MM.1S (cell line): ENCODE results near the gene CUL1.

Experiments
- CTCF ChIP-seq: fragments of 300-600 bp; sonication (generic); IDR thresholded peaks from 2 replicates; pipeline ENCODE4 v1.5.1; 2016; ENCODE audit warnings: antibody characterized with exemption, low read length, mixed read lengths
- EZH2phosphoT487 ChIP-seq: fragments of 300-600 bp; sonication (generic); IDR thresholded peaks from 2 replicates; pipeline ENCODE4 v1.6.1; 2018; ENCODE audit warnings: antibody characterized with exemption, low read length

DNA sequence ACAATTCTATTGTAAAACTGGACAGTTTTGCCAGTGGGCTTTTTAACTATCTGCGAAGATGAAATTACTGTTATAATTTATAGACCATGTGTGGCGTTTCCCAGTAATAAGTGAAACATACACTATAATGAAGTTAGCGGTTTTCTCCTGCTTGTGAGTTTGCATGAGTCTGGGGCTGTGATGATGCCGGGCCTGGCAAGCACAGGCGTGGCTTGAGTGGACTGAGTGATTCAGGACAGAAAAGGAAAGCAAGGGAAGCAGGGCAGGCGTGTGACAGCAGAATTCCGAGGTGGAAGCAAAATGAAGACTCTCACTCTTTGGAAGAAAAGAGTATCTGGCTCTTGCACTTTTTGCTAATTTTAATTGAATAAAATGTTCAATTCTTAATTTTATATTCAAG, 90.5 kb downstream of the CUL1 start:
- TF ChIP-seq CTCF (no peak), EZH2phosphoT487 (no peak)
